ENCODE data around the gene PDE9A.

DNA sequence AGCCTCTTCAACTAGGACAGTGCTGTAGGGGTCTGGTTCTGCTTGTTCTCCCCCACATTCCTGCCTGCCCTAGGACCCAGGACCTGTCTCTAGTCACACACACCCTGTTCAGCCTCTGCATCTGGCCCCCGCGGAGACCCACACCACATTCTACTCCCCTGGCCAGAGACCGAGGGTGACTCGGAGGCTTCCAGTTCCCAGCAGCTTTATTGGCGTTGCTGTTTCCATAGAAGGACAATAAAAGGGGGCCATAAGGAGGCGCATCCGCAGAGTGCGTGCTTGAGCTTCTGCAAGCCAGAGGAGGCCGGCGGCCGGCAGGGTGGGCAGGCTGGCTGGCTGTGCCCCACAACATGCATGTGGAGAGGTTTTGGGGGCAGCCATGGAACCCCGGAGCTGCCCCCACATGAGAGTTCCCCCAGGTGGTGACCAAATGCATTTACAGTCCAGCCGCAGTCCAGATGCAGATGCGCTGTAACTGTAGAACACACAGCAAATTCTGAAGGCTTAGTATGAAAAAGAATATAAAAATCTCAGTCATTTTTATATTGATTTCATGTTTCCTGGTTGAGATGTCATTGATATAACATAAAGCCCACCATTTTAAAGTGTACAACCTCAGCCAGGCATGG lies 52.4 kb downstream of the PDE9A start:
- TF ChIP-seq EZH2 (IDR thresholded peaks at IDR 0.05; ENCODE audit: insufficient read depth, poor library complexity, severe bottlenecking) (no peak), EZH2phosphoT487 (IDR thresholded peaks at IDR 0.05; ENCODE audit: insufficient read depth, low read depth) (no peak)
